Keratinocyte (primary cell): ENCODE results near the gene RPL26. TPM values are rescaled to one million over a fixed set of nuclear protein-coding genes. Genes with fewer than 3 reads are reported as not detected.
"Not testable (repeated sequence)": the region's sequence is repeated elsewhere in the genome, so short reads cannot be mapped to it uniquely, and the experiment has no call there.

Experiments used
- DNase-seq: peaks from one replicate; pipeline ENCODE4 v3.0.0-alpha.2; 2011; ENCODE audit warnings: low read depth, missing footprints, low spot score
- FAIRE-seq: peaks from 2 replicates; lab custom pipeline; 2011; peaks lifted over from hg19 to GRCh38; lab: Jason Lieb, UNC
- H2AFZ ChIP-seq: 2 replicates; pipeline ENCODE4 v1.6.0; 2012; ENCODE audit warnings: low read length, control low read depth, inconsistent platforms; ENCODE audit not compliant: control insufficient read depth
- H3K27ac ChIP-seq: 2 replicates; pipeline ENCODE4 v1.5.1; 2011; ENCODE audit warnings: low read length; ENCODE audit not compliant: control insufficient read depth, insufficient read depth
- H3K27me3 ChIP-seq: 3 replicates; pipeline ENCODE4 v1.6.0; 2011; ENCODE audit warnings: low read length; ENCODE audit not compliant: control insufficient read depth, insufficient read depth; ENCODE audit errors: extremely low read depth
- H3K36me3 ChIP-seq, 2 experiments: 2 replicates in 1 of 2; 3 replicates in 1 of 2; pipeline ENCODE4 v1.5.1; 2011; ENCODE audit warnings: low read length in 2 of 2, mild to moderate bottlenecking in 1 of 2; ENCODE audit not compliant: control insufficient read depth in 2 of 2, insufficient read depth in 2 of 2; ENCODE audit errors: extremely low read depth in 1 of 2
- H3K4me1 ChIP-seq: 3 replicates; pipeline ENCODE4 v1.5.1; 2011; ENCODE audit warnings: low read length; ENCODE audit not compliant: control insufficient read depth, insufficient read depth; ENCODE audit errors: extremely low read depth
- H3K4me2 ChIP-seq: 3 replicates; pipeline ENCODE4 v1.6.0; 2011; ENCODE audit warnings: low read depth, low read length; ENCODE audit not compliant: control insufficient read depth, insufficient read depth; ENCODE audit errors: extremely low read depth
- H3K4me3 ChIP-seq, 3 experiments: fragments of 200-600 bp in 1 of 3; sonication (generic) in 1 of 3; 2 replicates in 2 of 3; 3 replicates in 1 of 3; pipeline ENCODE4 v1.5.1; 2011 to 2016; ENCODE audit warnings: low read length in 3 of 3, mild to moderate bottlenecking in 3 of 3, control low read depth in 2 of 3, inconsistent platforms in 1 of 3, low read depth in 1 of 3, mixed read lengths in 1 of 3, mixed run types in 1 of 3, moderate library complexity in 1 of 3; ENCODE audit not compliant: control insufficient read depth in 2 of 3, insufficient read depth in 2 of 3; ENCODE audit errors: extremely low read depth in 1 of 3
- H3K79me2 ChIP-seq: 2 replicates; pipeline ENCODE4 v1.6.0; 2012; ENCODE audit warnings: low read length; ENCODE audit not compliant: control insufficient read depth, insufficient read depth
- H3K9ac ChIP-seq: 3 replicates; pipeline ENCODE4 v1.6.0; 2011; ENCODE audit warnings: low read length; ENCODE audit not compliant: control insufficient read depth, insufficient read depth; ENCODE audit errors: extremely low read depth
- H3K9me1 ChIP-seq: 3 replicates; pipeline ENCODE4 v1.6.0; 2011; ENCODE audit warnings: low read length; ENCODE audit not compliant: control insufficient read depth, insufficient read depth; ENCODE audit errors: extremely low read depth
- H3K9me3 ChIP-seq: 2 replicates; pipeline ENCODE4 v1.5.1; 2012; ENCODE audit warnings: low read depth, low read length; ENCODE audit not compliant: control insufficient read depth
- H4K20me1 ChIP-seq: 3 replicates; pipeline ENCODE4 v1.6.0; 2011; ENCODE audit warnings: low read length; ENCODE audit not compliant: control insufficient read depth, insufficient read depth; ENCODE audit errors: extremely low read depth
- EZH2 ChIP-seq: IDR thresholded peaks from one replicate; pipeline ENCODE4 v1.6.1; 2012; ENCODE audit warnings: inconsistent platforms, mild to moderate bottlenecking, low read length, moderate library complexity
- dilution Hi-C: fragments of 300-500 bp; cut with MboI; formaldehyde crosslinking; loops from one replicate; pipeline ENCODE4 v1.7.0; 2020; ENCODE audit warnings: low sequenced_read_pairs; ENCODE audit not compliant: extremely low pct_ligation_motif_present
- polyA plus RNA-seq, 5 experiments: library from polyadenylated mRNA; depleted of rRNA in 3 of 5; stranded (reverse) in 3 of 5; stranded (forward) in 1 of 5; unstranded in 1 of 5; fragments of >200 nt; gene quantifications; 1 replicate in 1 of 5; 2 replicates in 3 of 5; 3 replicates in 1 of 5; pipeline versions ENCODE4 v1.2.1 to v1.2.3, GENCODE V29; 2011 to 2012; ENCODE audit warnings: missing spikeins in 2 of 5, low read depth in 1 of 5, low replicate concordance in 1 of 5
- TF ChIP-seq, protein P1 (sequence below), 3 experiments: IDR thresholded peaks in 1 of 3; conservative IDR thresholded peaks in 1 of 3; optimal IDR thresholded peaks in 1 of 3; 2 replicates in 2 of 3; 3 replicates in 1 of 3; pipeline versions ENCODE3 to v1.5.1; 2011; ENCODE audit warnings: low read length in 3 of 3, mild to moderate bottlenecking in 3 of 3, moderate library complexity in 2 of 3, control low read depth in 1 of 3, inconsistent platforms in 1 of 3; ENCODE audit not compliant: insufficient read depth in 2 of 3; ENCODE audit errors: extremely low read depth in 1 of 3

The RPL26 gene
- polyA plus RNA-seq, 1 donor (not counting 4 experiments of a cell fraction or from before 2014, with no cell fraction given) = 5,909 TPM

DNA sequence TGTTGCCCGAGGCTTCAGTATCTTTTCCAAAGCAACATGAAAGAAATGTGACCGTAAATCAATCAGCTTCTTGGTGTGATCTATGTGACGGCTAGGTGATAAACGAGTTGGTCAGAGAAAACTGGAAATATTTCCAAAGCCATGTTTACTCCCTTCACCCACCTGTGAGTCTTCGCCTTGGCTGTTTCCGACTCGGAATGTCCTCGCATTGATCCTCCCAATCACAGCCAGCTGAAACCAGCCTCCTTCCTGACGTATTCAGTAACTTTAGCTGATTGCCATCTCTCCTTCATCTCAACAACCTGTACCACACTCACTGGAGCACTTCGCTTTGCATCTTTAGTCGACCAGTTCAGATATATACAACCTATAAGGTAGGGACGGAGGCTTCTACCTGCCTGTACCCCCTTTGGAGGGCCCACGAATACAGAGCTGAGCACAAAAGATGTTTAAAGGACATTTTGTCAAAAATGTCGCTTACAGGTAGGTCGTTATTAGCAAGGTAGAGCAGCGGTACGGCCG is 7.2 kb downstream of the RPL26 start:
- H3K9ac ChIP-seq = peak overlapping the region; percentile 75

DNA sequence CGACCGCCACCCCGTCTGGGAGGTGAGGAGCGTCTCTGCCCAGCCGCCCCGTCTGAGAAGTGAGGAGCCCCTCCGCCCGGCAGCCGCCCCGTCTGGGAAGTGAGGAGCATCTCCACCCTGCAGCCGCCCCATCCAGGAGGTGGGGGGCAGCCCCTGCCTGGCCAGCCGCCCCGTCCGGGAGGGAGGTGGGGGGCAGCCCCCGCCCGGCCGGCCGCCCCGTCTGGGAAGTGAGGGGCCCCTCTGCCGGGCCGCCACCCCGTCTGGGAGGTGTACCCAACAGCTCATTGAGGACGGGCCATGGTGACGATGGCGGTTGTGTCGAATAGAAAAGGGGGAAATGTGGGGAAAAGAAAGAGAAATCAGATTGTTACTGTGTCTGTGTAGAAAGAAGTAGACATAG is 9.1 kb downstream of the RPL26 start:
- dilution Hi-C loops, H3K4me2 ChIP-seq: not testable (repeated sequence)

More for the DNA sequence above, 7.2 kb downstream of the RPL26 start:
- Histone ChIP-seq H3K27ac (peak overlapping the region; percentile 67), H3K9me3 (no peaks in the 10 kb centered on the region), H2AFZ (peak overlapping the region; percentile 59), H4K20me1 (peaks cover 17% of the 10 kb centered on the region), H3K9me1 (no peaks in the 10 kb centered on the region), H3K36me3 (peaks cover 16 to 23% of the 10 kb centered on the region in 2 experiments), H3K27me3 (no peaks in the 10 kb centered on the region), H3K4me3 (peak overlapping the region; percentile 47 to 80 (median 72)), H3K4me2 (peak overlapping the region; percentile 96), H3K4me1 (peaks cover 29% of the 10 kb centered on the region), H3K79me2 (peaks cover 21% of the 10 kb centered on the region)
- dilution Hi-C loops = no loop called here
- FAIRE-seq = no peak
- TF ChIP-seq, protein P1, sequence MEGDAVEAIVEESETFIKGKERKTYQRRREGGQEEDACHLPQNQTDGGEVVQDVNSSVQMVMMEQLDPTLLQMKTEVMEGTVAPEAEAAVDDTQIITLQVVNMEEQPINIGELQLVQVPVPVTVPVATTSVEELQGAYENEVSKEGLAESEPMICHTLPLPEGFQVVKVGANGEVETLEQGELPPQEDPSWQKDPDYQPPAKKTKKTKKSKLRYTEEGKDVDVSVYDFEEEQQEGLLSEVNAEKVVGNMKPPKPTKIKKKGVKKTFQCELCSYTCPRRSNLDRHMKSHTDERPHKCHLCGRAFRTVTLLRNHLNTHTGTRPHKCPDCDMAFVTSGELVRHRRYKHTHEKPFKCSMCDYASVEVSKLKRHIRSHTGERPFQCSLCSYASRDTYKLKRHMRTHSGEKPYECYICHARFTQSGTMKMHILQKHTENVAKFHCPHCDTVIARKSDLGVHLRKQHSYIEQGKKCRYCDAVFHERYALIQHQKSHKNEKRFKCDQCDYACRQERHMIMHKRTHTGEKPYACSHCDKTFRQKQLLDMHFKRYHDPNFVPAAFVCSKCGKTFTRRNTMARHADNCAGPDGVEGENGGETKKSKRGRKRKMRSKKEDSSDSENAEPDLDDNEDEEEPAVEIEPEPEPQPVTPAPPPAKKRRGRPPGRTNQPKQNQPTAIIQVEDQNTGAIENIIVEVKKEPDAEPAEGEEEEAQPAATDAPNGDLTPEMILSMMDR (optimal IDR thresholded peaks at IDR 0.05 in 1 of 3, IDR thresholded peaks at IDR 0.05 in 1 of 3, conservative IDR thresholded peaks at IDR 0.05 in 1 of 3; ENCODE audit: extremely low read depth in 1 of 3, insufficient read depth in 2 of 3, low read length in 3 of 3) = no peak
- TF ChIP-seq EZH2 = no peak
- no peak for DNase-seq

DNA sequence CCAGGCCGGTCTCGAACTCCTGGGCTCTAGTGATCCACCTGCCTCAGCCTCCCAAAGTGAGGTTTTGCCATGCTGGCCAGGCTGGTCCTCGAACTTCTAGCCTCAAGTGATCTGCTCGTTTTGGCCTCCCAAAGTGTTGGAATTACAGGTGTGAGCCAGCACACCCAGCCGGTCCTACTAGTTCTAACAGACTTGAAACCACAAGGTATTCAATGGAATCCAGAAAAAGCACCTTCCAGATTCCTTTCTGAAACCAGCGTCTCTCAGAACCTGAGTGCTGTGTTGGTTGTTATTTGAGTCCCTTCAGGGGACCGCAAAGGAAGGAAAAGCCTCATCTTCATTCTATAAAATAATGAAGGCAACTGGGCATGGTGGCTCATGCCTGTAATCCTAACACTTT is 10.6 kb downstream of the RPL26 start:
- no peak for TF ChIP-seq EZH2
- TF ChIP-seq, protein P1 (optimal IDR thresholded peaks at IDR 0.05 in 1 of 3, IDR thresholded peaks at IDR 0.05 in 1 of 3, conservative IDR thresholded peaks at IDR 0.05 in 1 of 3; ENCODE audit: extremely low read depth in 1 of 3, insufficient read depth in 2 of 3, low read length in 3 of 3) = no peak
- no peak for DNase-seq
- H4K20me1 ChIP-seq = peaks cover 4% of the 10 kb centered on the region
- no peak overlapping the region for H3K9ac ChIP-seq
- no peak overlapping the region for H3K4me2 ChIP-seq
- peaks cover 0 to 5% of the 10 kb centered on the region in 2 experiments for H3K36me3 ChIP-seq
- H3K9me3 ChIP-seq = no peaks in the 10 kb centered on the region
- no peaks in the 10 kb centered on the region for H3K27me3 ChIP-seq
- no peak for FAIRE-seq
- no peaks in the 10 kb centered on the region for H3K9me1 ChIP-seq
- dilution Hi-C loops = no loop called here
- peaks cover 15% of the 10 kb centered on the region for H3K4me1 ChIP-seq
- no peaks in the 10 kb centered on the region for H3K79me2 ChIP-seq
- no peak overlapping the region for H2AFZ ChIP-seq
- no peak overlapping the region for H3K4me3 ChIP-seq
- no peak overlapping the region for H3K27ac ChIP-seq

More for the DNA sequence above, 9.1 kb downstream of the RPL26 start:
- not testable (repeated sequence) for H3K4me3 ChIP-seq, DNase-seq, H2AFZ ChIP-seq, H3K27me3 ChIP-seq, FAIRE-seq, H3K9ac ChIP-seq, H4K20me1 ChIP-seq, H3K9me1 ChIP-seq, H3K27ac ChIP-seq, H3K9me3 ChIP-seq, H3K36me3 ChIP-seq, H3K79me2 ChIP-seq
- H3K4me1 ChIP-seq = peaks cover 15% of the 10 kb centered on the region
